Activated naive CD4-positive, alpha-beta T cell treated with anti-CD3 and anti-CD28 coated beads, Interleukin-2, amount 50 U/mL, for 72 hours (primary cell): ENCODE data around the gene NSMCE4A. TPM values are rescaled to one million over a fixed set of nuclear protein-coding genes. Genes with fewer than 3 reads are reported as not detected.
"Not testable (repeated sequence)": the region's sequence is repeated elsewhere in the genome, so short reads cannot be mapped to it uniquely, and the experiment has no call there.

Experiments
- ATAC-seq, 2 donors: fragments of 150-1000 bp; cut with Tn5 transposase; 2 replicates each; pipeline ENCODE4 v1.10.0; 2021; ENCODE audit warnings: mild to moderate bottlenecking in 2 of 2, moderate library complexity in 2 of 2
- DNase-seq, 2 donors: peaks; one replicate each; pipeline ENCODE4 v3.0.0; 2021 to 2022; ENCODE audit warnings: low spot score in 2 of 2
- H3K27ac Mint-ChIP-seq, 2 donors: one replicate each; pipeline ENCODE4 v1.8.0; 2022; ENCODE audit warnings: mild to moderate bottlenecking in 2 of 2, mixed read lengths in 2 of 2
- H3K36me3 Mint-ChIP-seq, 2 donors: one replicate each; pipeline ENCODE4 v1.8.0; 2022; ENCODE audit warnings: mixed read lengths in 2 of 2
- H3K9me3 Mint-ChIP-seq, 2 donors: one replicate each; pipeline ENCODE4 v1.8.0; 2022; ENCODE audit warnings: mixed read lengths in 2 of 2
- total RNA-seq, 2 donors: library from RNA; stranded (reverse); gene quantifications; one replicate each; pipeline ENCODE4 v1.2.3, GENCODE V29; 2022

NSMCE4A gene, protein sequence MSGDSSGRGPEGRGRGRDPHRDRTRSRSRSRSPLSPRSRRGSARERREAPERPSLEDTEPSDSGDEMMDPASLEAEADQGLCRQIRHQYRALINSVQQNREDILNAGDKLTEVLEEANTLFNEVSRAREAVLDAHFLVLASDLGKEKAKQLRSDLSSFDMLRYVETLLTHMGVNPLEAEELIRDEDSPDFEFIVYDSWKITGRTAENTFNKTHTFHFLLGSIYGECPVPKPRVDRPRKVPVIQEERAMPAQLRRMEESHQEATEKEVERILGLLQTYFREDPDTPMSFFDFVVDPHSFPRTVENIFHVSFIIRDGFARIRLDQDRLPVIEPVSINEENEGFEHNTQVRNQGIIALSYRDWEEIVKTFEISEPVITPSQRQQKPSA
- total RNA-seq: 10 to 100 TPM; 36.0 to 46.8 TPM

DNA sequence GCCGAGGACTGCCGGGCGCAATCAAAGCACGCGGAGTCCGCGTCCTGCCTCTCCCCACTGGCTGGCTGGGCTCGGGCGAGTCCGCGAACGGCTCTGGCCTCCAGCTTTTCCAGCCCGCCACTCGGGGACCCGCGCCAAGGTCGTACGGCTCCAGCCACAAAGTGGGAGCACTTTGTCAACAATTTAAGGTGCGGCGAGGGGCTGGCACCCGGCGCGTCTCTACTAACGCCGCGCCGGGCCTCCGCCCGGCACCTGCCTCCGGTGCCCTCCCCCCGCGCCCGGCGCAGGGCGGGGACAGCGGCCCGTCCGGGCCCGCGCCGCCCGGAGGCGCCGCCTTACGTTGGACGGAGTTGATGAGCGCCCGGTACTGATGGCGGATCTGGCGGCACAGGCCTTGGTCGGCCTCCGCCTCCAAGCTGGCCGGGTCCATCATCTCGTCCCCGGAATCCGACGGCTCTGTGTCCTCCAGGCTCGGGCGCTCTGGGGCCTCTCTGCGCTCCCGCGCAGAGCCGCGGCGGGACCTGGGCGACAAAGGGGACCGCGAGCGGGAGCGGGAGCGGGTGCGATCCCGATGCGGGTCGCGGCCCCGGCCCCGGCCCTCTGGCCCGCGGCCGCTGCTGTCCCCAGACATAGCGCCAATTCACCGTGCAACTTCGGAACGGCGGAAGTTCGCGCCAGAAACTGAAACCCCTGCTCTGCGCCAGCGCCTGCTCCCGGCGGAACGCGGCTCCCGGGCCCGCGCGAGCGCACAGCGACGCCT is at the start of gene NSMCE4A:
NSMCE4A (minus strand) TSS at position 683 of the 760 bp plus-strand sequence; CDS start at position 631, 52 bp downstream.
- DNase-seq (peak; percentile 77 to 82), ATAC-seq (peak; percentile 85 to 87)
- Mint-ChIP-seq H3K36me3 (peaks cover 5 to 11% of the 10 kb centered on the region in 2 donors), H3K27ac (peak within 1 kb of the TSS; percentile 70 to 93), H3K9me3 (peaks cover 0 to 5% of the 10 kb centered on the region in 2 donors)

DNA sequence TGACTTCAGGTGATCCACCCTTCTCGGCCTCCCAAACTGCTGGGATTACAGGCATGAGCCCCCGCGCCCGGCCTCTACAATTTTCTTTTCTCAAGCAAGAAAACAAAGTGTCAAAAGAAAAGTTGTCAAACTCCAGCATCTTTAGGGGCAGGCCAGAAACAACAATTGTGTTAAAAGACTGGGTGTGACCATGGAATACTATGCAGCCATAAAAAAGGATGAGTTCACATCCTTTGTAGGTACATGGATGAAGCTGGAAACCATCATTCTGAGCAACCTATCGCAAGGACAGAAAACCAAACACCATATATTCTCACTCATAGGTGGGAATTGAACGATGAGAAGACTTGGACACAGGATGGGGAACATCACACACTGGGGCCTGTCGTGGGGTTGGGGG is 48.2 kb upstream of the NSMCE4A start:
- not testable (repeated sequence) for DNase-seq, H3K36me3 Mint-ChIP-seq, H3K9me3 Mint-ChIP-seq, H3K27ac Mint-ChIP-seq, ATAC-seq

DNA sequence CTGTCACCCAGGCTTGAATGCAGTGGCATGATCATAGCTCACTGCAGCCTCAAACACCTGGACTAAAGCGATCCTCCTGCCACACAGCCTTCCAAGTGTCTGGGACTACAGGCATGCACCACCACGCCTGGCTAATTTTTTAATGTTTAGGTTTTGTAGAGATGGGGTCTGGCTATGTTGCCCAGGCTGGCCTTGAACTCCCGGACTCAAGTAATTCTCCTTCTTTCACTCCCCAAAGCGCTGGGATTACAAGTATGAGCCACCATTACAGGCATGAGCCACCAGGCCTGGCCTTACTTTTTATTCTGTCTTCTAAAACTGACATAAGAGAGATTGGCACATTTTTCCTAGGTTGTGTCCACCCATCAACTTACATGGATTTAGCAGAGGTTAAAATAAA is 47.3 kb upstream of the NSMCE4A start:
- ATAC-seq: no peak
- Mint-ChIP-seq H3K36me3 (no peaks in the 10 kb centered on the region), H3K27ac (no peak overlapping the region), H3K9me3 (no peaks in the 10 kb centered on the region)
- DNase-seq: no peak

DNA sequence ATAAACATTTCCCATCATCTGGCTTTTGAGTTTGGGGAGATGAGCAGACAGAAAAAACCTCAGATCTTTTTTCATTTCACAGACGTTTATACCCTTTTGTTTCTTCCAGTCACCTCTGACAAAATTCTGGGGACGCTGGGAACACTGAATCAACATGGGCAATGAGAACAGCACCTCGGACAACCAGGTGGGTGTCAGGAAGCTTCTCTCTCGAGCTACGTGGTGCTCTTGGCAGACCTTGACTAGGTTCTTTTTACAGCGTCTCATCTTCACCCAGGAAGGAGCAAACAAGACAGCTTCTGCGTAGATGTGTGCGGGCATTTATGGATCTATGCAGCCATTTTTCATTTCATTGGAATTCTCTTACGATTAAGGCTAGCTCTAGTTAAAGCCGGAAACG is 46.8 kb upstream of the NSMCE4A start:
- H3K9me3 Mint-ChIP-seq: no peaks in the 10 kb centered on the region

DNA sequence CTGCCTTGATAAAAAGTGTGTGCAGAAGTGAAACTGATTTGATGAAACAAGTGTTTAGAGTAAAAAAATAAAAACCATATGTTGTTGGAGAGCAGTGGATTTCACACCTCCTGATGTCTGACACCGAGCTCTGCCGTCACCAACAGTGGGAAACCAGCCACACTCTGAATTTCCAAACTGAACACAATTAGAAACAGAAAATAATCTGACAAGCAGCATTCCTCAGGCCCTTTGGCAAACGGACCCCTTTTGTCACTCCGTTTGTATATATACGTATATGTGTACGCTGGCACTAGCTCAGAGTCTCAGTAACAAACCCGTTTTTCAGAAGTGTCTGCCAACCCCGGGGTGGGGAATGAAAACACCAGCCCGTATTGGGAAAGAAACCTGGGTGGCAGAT is 46.4 kb upstream of the NSMCE4A start:
- Mint-ChIP-seq H3K9me3 (no peaks in the 10 kb centered on the region), H3K36me3 (no peaks in the 10 kb centered on the region), H3K27ac (no peak overlapping the region)
- ATAC-seq (no peak), DNase-seq (no peak)

More for the DNA sequence above, 46.8 kb upstream of the NSMCE4A start:
- Mint-ChIP-seq H3K27ac (no peak overlapping the region), H3K36me3 (no peaks in the 10 kb centered on the region)
- ATAC-seq (no peak), DNase-seq (no peak)

DNA sequence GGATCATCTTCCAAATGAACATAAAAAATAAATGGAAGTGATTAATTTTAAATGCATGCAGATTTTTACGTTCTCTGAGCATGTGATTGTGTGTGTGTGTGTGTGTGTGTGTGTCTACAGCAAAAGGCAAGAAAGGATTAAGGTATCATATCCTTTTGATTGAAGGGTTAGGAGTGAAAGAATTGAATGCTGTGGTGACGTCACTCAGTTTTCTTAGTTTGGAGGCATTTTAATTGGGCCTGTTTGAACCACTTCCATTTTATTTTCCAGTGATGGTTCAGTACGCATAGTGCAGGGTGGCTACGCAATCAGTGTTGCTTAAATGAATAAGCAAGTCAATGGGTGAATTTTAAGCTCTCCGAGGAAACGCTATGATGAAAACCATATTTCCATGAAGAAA is 45.2 kb upstream of the NSMCE4A start:
- Mint-ChIP-seq H3K36me3 (no peaks in the 10 kb centered on the region), H3K9me3 (no peaks in the 10 kb centered on the region), H3K27ac (no peak overlapping the region)
- DNase-seq: no peak
- no peak for ATAC-seq

DNA sequence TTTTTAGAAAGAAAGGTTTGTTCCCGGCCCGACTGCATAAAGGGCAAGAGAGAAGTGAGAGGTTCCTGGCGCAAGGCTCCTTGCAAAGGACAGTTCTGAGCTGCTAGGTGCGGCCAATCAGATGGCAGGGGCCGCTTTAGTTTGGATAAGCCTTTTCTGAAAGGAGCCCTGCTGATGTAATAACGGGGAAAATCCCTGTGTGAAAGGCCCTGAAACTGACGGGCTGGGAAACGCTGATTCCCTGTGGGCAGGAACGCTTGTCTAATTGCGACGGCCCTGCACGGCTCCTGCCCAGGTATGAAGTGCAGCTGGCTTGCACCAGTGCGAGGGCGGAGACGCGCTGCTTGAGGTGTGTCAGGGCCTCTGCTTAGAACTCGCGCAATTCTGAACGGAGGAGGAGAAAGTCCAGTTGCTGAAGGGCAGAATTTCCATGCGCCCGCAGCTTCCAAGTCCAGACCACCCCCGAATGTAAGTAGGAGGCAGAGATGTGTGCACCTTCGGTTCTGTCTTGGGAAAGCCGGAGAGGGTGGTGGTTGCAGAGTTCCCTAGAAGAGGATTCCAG is 44.5 kb upstream of the NSMCE4A start:
- Mint-ChIP-seq H3K36me3 (no peaks in the 10 kb centered on the region), H3K27ac (no peak overlapping the region), H3K9me3 (no peaks in the 10 kb centered on the region)
- no peak for DNase-seq
- no peak for ATAC-seq

DNA sequence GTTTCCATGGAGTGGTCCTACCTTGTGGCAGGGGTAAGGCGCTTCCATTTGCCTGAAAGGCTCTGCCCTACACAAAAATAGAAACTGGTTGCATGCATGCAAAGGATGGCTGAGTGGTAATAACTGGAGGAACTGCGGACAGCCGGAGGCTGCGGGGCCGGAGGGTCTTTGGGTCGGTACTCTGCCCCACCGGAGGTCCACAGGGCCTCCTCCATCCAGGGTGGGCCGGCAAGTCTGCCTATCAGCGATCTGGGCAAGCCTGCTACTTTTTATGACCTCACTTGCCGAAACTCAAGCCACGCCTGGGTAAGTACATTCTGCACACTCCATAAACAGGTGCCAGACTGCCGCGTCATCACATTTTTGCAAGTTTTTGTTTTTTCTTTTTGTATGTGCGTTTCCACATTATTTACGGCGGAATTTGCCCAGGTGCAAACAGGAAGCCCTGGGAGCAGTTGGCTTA is 44.0 kb upstream of the NSMCE4A start:
- DNase-seq (no peak), ATAC-seq (no peak)
- H3K27ac Mint-ChIP-seq: no peak overlapping the region
- no peaks in the 10 kb centered on the region for H3K36me3 Mint-ChIP-seq
- H3K9me3 Mint-ChIP-seq: no peaks in the 10 kb centered on the region

DNA sequence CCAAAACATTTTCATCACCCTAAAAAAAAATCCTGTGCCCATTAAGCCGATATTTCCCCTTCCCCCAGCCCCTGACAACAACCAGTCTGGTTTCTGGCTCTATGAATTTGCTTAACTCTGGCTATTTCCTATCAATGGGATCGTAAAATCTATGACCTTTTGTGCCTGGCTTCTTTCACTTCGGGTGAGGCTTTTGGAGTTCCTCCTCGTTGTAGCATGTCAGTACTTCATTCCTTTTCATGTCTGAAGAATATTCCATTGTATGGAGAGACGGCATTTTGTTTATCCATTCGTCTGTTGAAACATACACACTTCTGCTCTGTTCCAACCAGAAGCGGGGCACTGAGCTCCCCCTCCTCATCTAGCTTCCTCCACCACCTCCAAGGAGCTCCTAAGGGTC is 43.5 kb upstream of the NSMCE4A start:
- Mint-ChIP-seq H3K36me3 (no peaks in the 10 kb centered on the region), H3K27ac (no peak overlapping the region), H3K9me3 (no peaks in the 10 kb centered on the region)
- ATAC-seq (no peak), DNase-seq (no peak)

DNA sequence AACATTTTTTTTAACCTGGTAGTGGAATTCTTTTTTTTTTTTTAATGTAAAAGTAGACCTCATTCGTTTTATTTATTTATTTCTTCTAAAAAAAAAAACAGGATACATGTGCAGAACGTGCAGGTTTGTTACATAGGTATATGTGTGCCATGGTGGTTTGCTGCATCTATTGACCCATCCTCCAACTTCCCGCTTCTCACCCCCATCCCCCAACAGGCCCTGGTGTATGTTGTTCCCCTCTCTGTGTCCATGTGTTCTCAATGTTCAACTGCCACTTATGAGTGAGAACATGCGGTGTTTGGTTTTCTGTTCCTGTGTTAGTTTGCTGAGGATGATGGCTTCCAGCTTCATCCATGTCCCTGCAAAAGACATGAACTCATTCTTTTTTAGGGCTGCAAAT is 42.9 kb upstream of the NSMCE4A start:
- not testable (repeated sequence) for H3K36me3 Mint-ChIP-seq, DNase-seq, H3K9me3 Mint-ChIP-seq, ATAC-seq, H3K27ac Mint-ChIP-seq

DNA sequence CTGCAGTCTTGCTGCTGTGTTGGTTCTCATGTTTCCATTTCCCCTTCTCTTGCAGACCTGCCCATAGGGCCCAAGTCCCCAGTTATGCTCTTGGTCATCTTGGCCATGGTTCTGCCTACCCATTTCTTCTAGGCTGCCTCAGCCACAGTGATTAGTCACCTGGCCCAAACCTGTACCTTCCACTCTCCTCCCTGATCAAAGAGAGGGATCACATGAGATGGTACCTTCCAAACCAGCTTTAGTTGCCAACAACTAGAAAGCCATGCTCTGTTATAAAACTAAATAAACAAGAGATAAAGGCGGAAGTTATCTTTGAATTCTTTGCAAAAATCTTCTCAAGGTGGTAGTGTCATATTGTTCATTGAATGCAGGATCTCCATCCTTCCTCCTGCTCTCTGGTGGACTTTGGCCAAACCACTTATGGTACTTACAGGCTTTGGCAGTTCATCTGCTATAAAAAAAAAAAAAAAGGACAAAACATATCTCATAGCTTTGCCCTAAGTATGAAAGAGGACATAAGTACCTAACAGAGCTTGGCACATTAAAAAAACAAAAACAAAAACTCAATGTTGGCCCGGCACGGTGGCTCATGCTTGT is 39.7 kb upstream of the NSMCE4A start:
- ATAC-seq: no peak
- DNase-seq: no peak
- no peaks in the 10 kb centered on the region for H3K9me3 Mint-ChIP-seq
- no peaks in the 10 kb centered on the region for H3K36me3 Mint-ChIP-seq
- no peak overlapping the region for H3K27ac Mint-ChIP-seq

DNA sequence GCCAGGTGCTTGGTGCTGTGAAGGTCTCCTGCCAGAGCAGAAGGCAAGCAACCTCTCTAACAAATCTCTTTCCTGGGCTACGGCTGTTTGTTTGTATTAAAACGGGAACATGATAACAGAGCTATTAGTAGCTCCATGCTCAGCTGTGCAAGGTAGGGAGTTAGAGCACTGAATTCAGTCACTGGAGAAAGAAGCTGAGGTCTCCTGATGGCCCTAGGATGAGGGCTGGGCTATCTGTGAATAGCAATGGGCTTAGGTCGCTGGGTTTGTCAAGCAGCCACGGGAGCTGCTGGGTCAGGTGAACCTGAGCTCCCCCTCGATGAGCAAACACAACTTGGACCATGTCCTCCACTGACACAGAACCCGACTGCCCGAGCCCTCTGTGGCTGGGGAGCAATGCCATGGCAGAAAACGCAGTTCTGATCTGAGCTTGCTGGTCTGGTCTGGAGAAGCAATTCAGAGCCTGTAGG is 38.3 kb upstream of the NSMCE4A start:
- Mint-ChIP-seq H3K36me3 (no peaks in the 10 kb centered on the region), H3K27ac (no peak overlapping the region), H3K9me3 (no peaks in the 10 kb centered on the region)
- ATAC-seq: no peak
- no peak for DNase-seq

DNA sequence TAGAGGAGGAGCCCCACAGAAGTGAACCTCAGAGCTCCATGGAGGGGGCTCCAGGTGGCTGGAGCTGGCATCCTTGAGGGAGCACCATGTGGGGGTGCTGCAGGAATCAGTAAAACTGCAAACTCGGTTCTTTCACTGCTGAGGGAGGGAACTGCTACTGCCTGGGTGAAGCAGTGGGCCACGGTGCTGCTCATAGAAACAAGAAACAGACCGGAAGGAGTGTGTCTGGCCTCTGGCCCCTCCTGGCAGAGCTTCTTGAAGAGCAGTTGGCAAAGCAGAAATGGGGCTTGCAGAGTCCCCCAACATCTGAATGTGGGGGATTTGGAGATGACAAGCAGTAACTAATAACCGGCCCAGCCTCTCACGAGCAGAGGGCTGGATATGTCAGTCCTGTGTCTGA is 37.7 kb upstream of the NSMCE4A start:
- no peaks in the 10 kb centered on the region for H3K36me3 Mint-ChIP-seq
- H3K27ac Mint-ChIP-seq: no peak overlapping the region
- no peak for DNase-seq
- no peak for ATAC-seq
- no peaks in the 10 kb centered on the region for H3K9me3 Mint-ChIP-seq

DNA sequence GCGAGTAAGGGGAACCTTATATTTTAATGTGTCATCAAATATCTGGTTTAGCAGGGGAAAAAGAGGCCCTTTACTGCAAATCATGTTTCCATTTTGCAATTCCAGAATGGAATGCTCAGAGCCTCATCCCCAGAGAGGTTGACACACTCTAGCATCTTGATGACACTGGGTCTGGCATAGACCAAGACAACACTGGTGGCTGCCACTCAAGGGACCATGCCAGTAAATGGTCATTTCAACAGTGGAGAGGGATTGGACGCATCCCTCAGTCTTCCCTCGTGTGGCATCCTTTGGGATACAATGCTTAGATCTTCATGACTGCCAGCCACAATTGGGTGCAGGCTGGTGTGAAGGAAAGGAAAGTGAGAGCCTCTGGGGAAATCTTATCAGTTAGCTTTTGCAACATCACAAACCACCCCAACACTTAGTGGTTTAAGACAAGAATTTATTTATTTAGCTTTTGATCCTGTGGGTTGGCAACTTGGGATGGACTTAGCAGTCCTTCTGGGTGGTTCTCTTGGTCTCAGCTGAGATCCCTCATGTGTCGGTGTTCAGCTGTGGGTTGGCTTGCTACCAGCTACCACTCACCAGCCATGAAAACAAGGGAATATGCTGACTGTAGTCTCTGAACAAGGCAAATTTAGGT is 35.5 kb upstream of the NSMCE4A start:
- H3K27ac Mint-ChIP-seq: no peak overlapping the region
- ATAC-seq: no peak
- DNase-seq: no peak

DNA sequence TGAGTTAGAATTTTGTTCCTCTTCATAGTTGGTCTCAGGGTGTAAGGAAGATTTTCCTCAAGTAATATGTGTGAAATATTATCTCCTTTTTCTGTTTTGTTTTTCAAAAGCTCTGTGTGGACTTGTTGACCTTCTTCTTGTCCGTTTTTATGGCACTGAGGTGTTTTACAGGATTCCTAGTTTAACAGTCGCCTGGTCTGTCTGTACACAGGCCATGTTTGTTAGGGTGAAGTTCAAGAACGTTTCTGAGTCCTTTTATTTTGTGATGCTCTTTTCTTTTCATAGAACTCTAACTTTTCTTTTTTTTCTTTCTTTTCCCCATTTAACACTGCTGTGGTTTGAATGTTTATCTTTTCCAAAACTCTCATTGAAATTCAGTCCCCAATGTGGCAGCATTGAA is 32.4 kb upstream of the NSMCE4A start:
- DNase-seq (no peak), ATAC-seq (no peak)
- peaks cover 0 to 5% of the 10 kb centered on the region in 2 donors for H3K9me3 Mint-ChIP-seq
- peaks cover 0 to 8% of the 10 kb centered on the region in 2 donors for H3K36me3 Mint-ChIP-seq
- H3K27ac Mint-ChIP-seq: no peak overlapping the region

More for the DNA sequence above, 35.5 kb upstream of the NSMCE4A start:
- H3K9me3 Mint-ChIP-seq: no peaks in the 10 kb centered on the region
- no peaks in the 10 kb centered on the region for H3K36me3 Mint-ChIP-seq

DNA sequence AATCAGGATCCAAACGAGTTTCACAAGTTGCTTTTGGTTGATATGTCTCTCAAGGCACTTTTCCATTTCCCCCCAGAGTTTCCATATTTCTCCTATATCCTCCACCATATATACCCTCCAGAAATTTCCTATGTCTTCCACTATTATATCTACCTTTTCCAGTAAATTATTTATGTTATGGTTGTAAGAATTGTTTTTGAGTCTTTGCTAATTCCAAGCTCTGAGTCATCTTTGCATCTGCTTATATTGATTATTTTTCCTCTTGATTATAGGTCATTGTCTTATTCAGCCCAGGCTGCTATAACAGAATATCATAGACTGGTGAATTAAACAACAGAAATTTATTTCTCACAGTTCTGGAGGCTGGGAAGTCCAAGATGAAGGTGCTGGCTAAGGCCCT is 26.7 kb upstream of the NSMCE4A start:
- H3K9me3 Mint-ChIP-seq: peaks cover 9 to 20% of the 10 kb centered on the region in 2 donors
- H3K36me3 Mint-ChIP-seq: peaks cover 8 to 15% of the 10 kb centered on the region in 2 donors
- no peak overlapping the region for H3K27ac Mint-ChIP-seq
- no peak for DNase-seq
- ATAC-seq: no peak
